ENCODE measurements around the gene CUZD1. TPM values are rescaled to one million over a fixed set of nuclear protein-coding genes. Genes with fewer than 3 reads are reported as not detected.

Gene CUZD1
- total and polyA plus RNA-seq, 2 of the 13 experiments (the other 11 are each of a cell fraction or from before 2014, with no cell fraction given): 0.22 to 0.29 TPM

- Histone ChIP-seq H3K9me3 (ENCODE audit: low read length) (no peaks in the 10 kb centered on the region), H3K9ac (ENCODE audit: insufficient read depth, low read depth, low read length) (peak within 1 kb of the TSS; percentile 58), H2AFZ (ENCODE audit: low read length) (peak within 1 kb of the TSS; percentile 79), H3K4me3 (replicated peaks in 1 of 3; ENCODE audit: insufficient read depth in 1 of 3, low read depth in 2 of 3, low read length in 3 of 3) (peak within 1 kb of the TSS; percentile 43 to 73 (median 68); a peak in 5 of 6 replicates), H3K4me2 (ENCODE audit: low read depth, low read length) (peak within 1 kb of the TSS; percentile 75), H3K36me3 (replicated peaks in 1 of 2; ENCODE audit: control insufficient read depth in 1 of 2, insufficient read depth in 2 of 2, low read length in 2 of 2) (no peaks in the 10 kb centered on the region), H3K27ac (ENCODE audit: extremely low read length, insufficient read depth, low read length) (peak within 1 kb of the TSS; percentile 68), H4K20me1 (ENCODE audit: insufficient read depth, low read length) (no peaks in the 10 kb centered on the region), H3K79me2 (ENCODE audit: insufficient read depth, low read length) (peaks cover 8% of the 10 kb centered on the region), H3K4me1 (ENCODE audit: insufficient read depth, low read length) (peaks cover 30% of the 10 kb centered on the region), H3K27me3 (ENCODE audit: control insufficient read depth in 1 of 2, insufficient read depth in 2 of 2, low read length in 2 of 2) (no peaks in the 10 kb centered on the region; a peak in 2 of 5 replicates)
- intact Hi-C loops (cut with micrococcal nuclease; ENCODE audit: unreplicated experiment): no loop called here
- CTCF ChIA-PET (ENCODE audit: low intra/inter-chr PET ratio, low total read pairs): no interaction called here
- 45% methylated on average over 33 of the region's 95 CpGs for WGBS (ENCODE audit: low lambda C conversion rate)
- DNase-seq (ENCODE audit: low spot score): peak; percentile 93
- in situ Hi-C loops (cut with HindIII; ENCODE audit: extremely low pct_ligation_motif_present, low pct_unique_long_range_greater_than_20kb): no loop called here
- ATAC-seq: peak; percentile 89
- FAIRE-seq: peak; percentile 12
- POLR2A ChIA-PET: no interaction called here
- BruUV-seq (replicated peaks): no TSS peak
- TF ChIP-seq ELF3 (CRISPR knock-in tag; IDR thresholded peaks at IDR 0.05) (no peak), LCORL (IDR thresholded peaks at IDR 0.05) (no peak), LCORL (CRISPR knock-in tag; IDR thresholded peaks at IDR 0.05) (no peak), ZFP82 (CRISPR knock-in tag; IDR thresholded peaks at IDR 0.05; ENCODE audit: borderline replicate concordance) (no peak), ZNF691 (CRISPR knock-in tag; IDR thresholded peaks at IDR 0.05; ENCODE audit: borderline replicate concordance, low read depth) (0 out of 2 replicates have a peak, but pooled peaks have one; percentile 46), RFX1 (IDR thresholded peaks at IDR 0.05) (no peak), ZBTB40 (IDR thresholded peaks at IDR 0.05) (no peak), ZBTB40 (CRISPR knock-in tag; IDR thresholded peaks at IDR 0.05) (no peak; the same call in 1 of the 2 replicates), ZNF121 (CRISPR knock-in tag; IDR thresholded peaks at IDR 0.05) (no peak), ZFP36 (IDR thresholded peaks at IDR 0.05; ENCODE audit: borderline replicate concordance, low read depth, low read length, partially characterized antibody) (no peak), TGIF2 (CRISPR knock-in tag; IDR thresholded peaks at IDR 0.05) (peak; percentile 51; the same call in 1 of the 2 replicates), MED1 (CRISPR knock-in tag; IDR thresholded peaks at IDR 0.05) (peak; percentile 15; the same call in 1 of the 2 replicates), ZNF740 (CRISPR knock-in tag; IDR thresholded peaks at IDR 0.05) (no peak)
Measured at GRCh38 chr10:122879339-122880273, 33.9 kb upstream of the CUZD1 start, which contains the start of gene FAM24B. Gene FAM24B, minus strand, starts transcription at chr10:122879581. Its CDS starts 29,066 bp downstream, at chr10:122850515.
